HEK293 (cell line): Measurements from ENCODE around the gene FILIP1L.

Source experiments
- CTCF ChIA-PET: fragments of 350-600 bp; formaldehyde crosslinking; extraction: SDS; loops from one replicate; lab custom pipeline; 2021; ENCODE audit warnings: antibody characterized with exemption; lab: Yijun Ruan, JAX
- POLR2A ChIA-PET: fragments of 300-600 bp; formaldehyde crosslinking; extraction: SDS; loops from one replicate; lab custom pipeline; 2020; ENCODE audit warnings: antibody characterized with exemption, inconsistent platforms; lab: Yijun Ruan, JAX
- H3K27ac ChIP-seq: fragments of 200-500 bp; sonication (Bioruptor generic); 2 replicates; pipeline ENCODE4 v1.5.1; 2014; ENCODE audit warnings: low read depth, low read length, control low read depth, inconsistent platforms; ENCODE audit errors: extremely low read depth
- H3K36me3 ChIP-seq, 2 experiments: fragments of 200-500 bp in 1 of 2; sonication (Bioruptor generic) in 1 of 2; 1 replicate in 1 of 2; 2 replicates in 1 of 2; pipeline ENCODE4 v1.5.1; 2014 to 2017; ENCODE audit warnings: inconsistent platforms in 2 of 2, low read length in 2 of 2; ENCODE audit not compliant: control insufficient read depth in 2 of 2, insufficient read depth in 1 of 2
- H3K4me1 ChIP-seq: fragments of 200-500 bp; sonication (Bioruptor generic); 2 replicates; pipeline ENCODE4 v1.5.1; 2014; ENCODE audit warnings: mild to moderate bottlenecking, low read length, inconsistent platforms; ENCODE audit not compliant: control insufficient read depth, insufficient read depth
- H3K4me3 ChIP-seq: 2 replicates; pipeline ENCODE4 v1.5.1; 2011; ENCODE audit warnings: low read depth, mild to moderate bottlenecking, control low read depth, low read length, moderate library complexity
- H3K9me3 ChIP-seq: fragments of 200-500 bp; sonication (Bioruptor generic); 2 replicates; pipeline ENCODE4 v1.5.1; 2014; ENCODE audit warnings: low read depth, low read length, inconsistent platforms; ENCODE audit not compliant: control insufficient read depth, insufficient read depth
- BCL11A ChIP-seq: fragments of 450-650 bp; formaldehyde crosslinking; IDR thresholded peaks from 2 replicates; pipeline ENCODE4 v1.5.1; 2016; ENCODE audit warnings: low read depth, missing biosample characterization, missing genetic modification characterization
- FEZF1 ChIP-seq: fragments of 450-650 bp; formaldehyde crosslinking; IDR thresholded peaks from 2 replicates; pipeline ENCODE4 v1.5.1; 2016; ENCODE audit warnings: missing biosample characterization, missing genetic modification characterization
- IKZF3 ChIP-seq: fragments of 450-650 bp; IDR thresholded peaks from 2 replicates; pipeline ENCODE4 v1.5.0; 2018; ENCODE audit warnings: missing biosample characterization, mild to moderate bottlenecking, missing genetic modification characterization, moderate library complexity
- KLF10 ChIP-seq: fragments of 450-650 bp; IDR thresholded peaks from 2 replicates; pipeline ENCODE4 v1.5.1; 2018; ENCODE audit warnings: missing biosample characterization, mild to moderate bottlenecking, missing genetic modification characterization
- KLF8 ChIP-seq: fragments of 450-650 bp; formaldehyde crosslinking; IDR thresholded peaks from 2 replicates; pipeline ENCODE4 v1.5.1; 2016; ENCODE audit warnings: missing biosample characterization, missing genetic modification characterization
- OSR2 ChIP-seq: fragments of 450-650 bp; formaldehyde crosslinking; IDR thresholded peaks from 2 replicates; pipeline ENCODE4 v1.5.1; 2016; ENCODE audit warnings: missing biosample characterization, missing genetic modification characterization
- PRDM10 ChIP-seq: fragments of 450-650 bp; formaldehyde crosslinking; IDR thresholded peaks from 2 replicates; pipeline ENCODE4 v1.5.1; 2016; ENCODE audit warnings: missing biosample characterization, missing genetic modification characterization
- PRDM6 ChIP-seq: fragments of 450-650 bp; formaldehyde crosslinking; IDR thresholded peaks from 2 replicates; pipeline ENCODE4 v1.5.1; 2017; ENCODE audit warnings: missing biosample characterization, missing genetic modification characterization
- ZBTB26 ChIP-seq: fragments of 450-650 bp; formaldehyde crosslinking; optimal IDR thresholded peaks from 2 replicates; pipeline ENCODE3; 2016; ENCODE audit warnings: missing biosample characterization, mild to moderate bottlenecking, missing genetic modification characterization
- ZBTB44 ChIP-seq: fragments of 450-650 bp; IDR thresholded peaks from 2 replicates; pipeline ENCODE4 v1.5.1; 2018; ENCODE audit warnings: missing biosample characterization, mild to moderate bottlenecking, missing genetic modification characterization
- ZNF18 ChIP-seq: fragments of 450-650 bp; formaldehyde crosslinking; IDR thresholded peaks from 2 replicates; pipeline ENCODE4 v1.5.1; 2016; ENCODE audit warnings: missing biosample characterization, missing genetic modification characterization
- ZNF211 ChIP-seq: fragments of 450-650 bp; formaldehyde crosslinking; IDR thresholded peaks from 2 replicates; pipeline ENCODE4 v1.5.1; 2016; ENCODE audit warnings: low read depth, missing biosample characterization, missing genetic modification characterization
- ZNF24 ChIP-seq: fragments of 450-650 bp; formaldehyde crosslinking; IDR thresholded peaks from 2 replicates; pipeline ENCODE4 v1.5.1; 2016; ENCODE audit warnings: missing biosample characterization, missing genetic modification characterization
- ZNF449 ChIP-seq: fragments of 450-650 bp; formaldehyde crosslinking; IDR thresholded peaks from 2 replicates; pipeline ENCODE4 v1.5.1; 2017; ENCODE audit warnings: missing biosample characterization, mild to moderate bottlenecking, missing genetic modification characterization, moderate library complexity
- ZNF843 ChIP-seq: fragments of 450-650 bp; formaldehyde crosslinking; IDR thresholded peaks from 2 replicates; pipeline ENCODE4 v1.5.1; 2016; ENCODE audit warnings: missing biosample characterization, missing genetic modification characterization
- ZSCAN18 ChIP-seq: fragments of 450-650 bp; formaldehyde crosslinking; IDR thresholded peaks from 2 replicates; pipeline ENCODE4 v1.5.1; 2016; ENCODE audit warnings: missing biosample characterization, missing genetic modification characterization
- ZSCAN4 ChIP-seq: fragments of 450-650 bp; formaldehyde crosslinking; IDR thresholded peaks from 2 replicates; pipeline ENCODE4 v1.5.1; 2017; ENCODE audit warnings: missing biosample characterization, missing genetic modification characterization

Gene FILIP1L

GRCh38 chr3:100108464-100109079, 5.7 kb downstream of the FILIP1L start:
- CTCF ChIA-PET, result no interaction called here
- H3K4me1 ChIP-seq, result peaks cover 18% of the 10 kb centered on the region
- no peak overlapping the region for H3K4me3 ChIP-seq
- no peaks in the 10 kb centered on the region for H3K36me3 ChIP-seq
- peak; percentile 55; the same call in 1 of the 2 replicates for TF ChIP-seq OSR2 (tag by site-specific recombination)
- TF ChIP-seq ZNF211, result no peak
- TF ChIP-seq PRDM10 (tag by site-specific recombination), result 0 out of 2 replicates have a peak, but pooled peaks have one; percentile 11
- TF ChIP-seq ZNF449 (tag by site-specific recombination), result peak; percentile 86
- no peak for TF ChIP-seq IKZF3
- no peak overlapping the region for H3K27ac ChIP-seq
- no peaks in the 10 kb centered on the region for H3K9me3 ChIP-seq
- POLR2A ChIA-PET, result no interaction called here

- H3K9me3 ChIP-seq, result no peaks in the 10 kb centered on the region
- no peak overlapping the region for H3K27ac ChIP-seq
- H3K36me3 ChIP-seq, result no peaks in the 10 kb centered on the region
- ChIA-PET CTCF (no interaction called here), POLR2A (no interaction called here)
- H3K4me1 ChIP-seq, result peaks cover 24% of the 10 kb centered on the region
- no peak overlapping the region for H3K4me3 ChIP-seq
- no peak for TF ChIP-seq ZBTB26 (tag by site-specific recombination)
- TF ChIP-seq PRDM6 (tag by site-specific recombination), result peak; percentile 99
- 0 out of 2 replicates have a peak, but pooled peaks have one; percentile 17 for TF ChIP-seq BCL11A (tag by site-specific recombination)
- TF ChIP-seq ZSCAN4 (tag by site-specific recombination), result no peak
- TF ChIP-seq ZSCAN18 (tag by site-specific recombination), result no peak
- peak; percentile 75 for TF ChIP-seq FEZF1 (tag by site-specific recombination)
- peak; percentile 70 for TF ChIP-seq ZBTB44 (tag by site-specific recombination)
- TF ChIP-seq KLF10 (tag by site-specific recombination), result peak; percentile 63
- peak; percentile 52; the same call in 1 of the 2 replicates for TF ChIP-seq ZNF843 (tag by site-specific recombination)
- TF ChIP-seq OSR2 (tag by site-specific recombination), result peak; percentile 89
- TF ChIP-seq ZNF24 (tag by site-specific recombination), result 0 out of 2 replicates have a peak, but pooled peaks have one; percentile 68
- TF ChIP-seq KLF8 (tag by site-specific recombination), result 0 out of 2 replicates have a peak, but pooled peaks have one; percentile 18
- TF ChIP-seq ZNF18 (tag by site-specific recombination), result 0 out of 2 replicates have a peak, but pooled peaks have one; percentile 28
Measured at GRCh38 chr3:100107221-100107814, 7.0 kb downstream of the FILIP1L start.
